Prostate gland (tissue), 2 donors: ENCODE measurements around the gene RBM3. TPM values are rescaled to one million over a fixed set of nuclear protein-coding genes. Genes with fewer than 3 reads are reported as not detected.

ENCODE experiments used
- DNase-seq: peaks from one replicate; pipeline ENCODE4 v3.0.0-alpha.2; 2019; ENCODE audit warnings: low spot score
- H3K27ac ChIP-seq, 2 donors: fragments of 200-600 bp; sonication (generic); 2 replicates each; pipeline ENCODE4 v1.5.1; 2017 to 2019
- H3K27me3 ChIP-seq: fragments of 200-600 bp; sonication (generic); replicated peaks from 2 replicates; pipeline ENCODE4 v1.5.1; 2019; ENCODE audit not compliant: insufficient read depth
- H3K36me3 ChIP-seq, 2 donors: fragments of 200-600 bp; sonication (generic); 1 replicate in 1 of 2; 2 replicates in 1 of 2; pipeline versions ENCODE4 v1.5.1 to v1.8.1; 2017 to 2019
- H3K4me1 ChIP-seq: fragments of 200-600 bp; sonication (generic); replicated peaks from 2 replicates; pipeline ENCODE4 v1.5.1; 2019
- H3K4me3 ChIP-seq, 2 donors: fragments of 200-600 bp; sonication (generic); 2 replicates each; pipeline ENCODE4 v1.5.1; 2017 to 2019
- H3K9me3 ChIP-seq: fragments of 200-600 bp; sonication (generic); 2 replicates; pipeline ENCODE4 v1.5.1; 2017
- POLR2A ChIP-seq: fragments of 450-650 bp; IDR thresholded peaks from one replicate; pipeline ENCODE4 v1.6.1; 2016; ENCODE audit warnings: antibody characterized with exemption, mild to moderate bottlenecking
- POLR2AphosphoS5 ChIP-seq: sonication (generic); formaldehyde crosslinking; IDR thresholded peaks from one replicate; pipeline ENCODE4 v1.6.1; 2017; ENCODE audit warnings: antibody characterized with exemption
- WGBS: methylation state at CpG from one replicate; pipeline ENCODE4 v1.1.5; 2018; 5-methylcytosine and 5-hydroxymethylcytosine counted together
- intact Hi-C: fragments of 100-400 bp; cut with DNase I; formaldehyde crosslinking; loops from one replicate; pipeline ENCODE4 v1.14.2; 2022
- total RNA-seq, 2 donors: library from RNA; depleted of rRNA; stranded (reverse); fragments of >200 nt; gene quantifications; one replicate each; pipeline ENCODE4 v1.1.0, GENCODE V29; 2016
- TF ChIP-seq, protein P1 (sequence below), 4 experiments: fragments of 200-600 bp in 2 of 4; fragments of 450-650 bp in 2 of 4; sonication (generic) in 2 of 4; IDR thresholded peaks; 1 replicate in 3 of 4; 2 replicates in 1 of 4; pipeline ENCODE4 v1.5.1; 2016 to 2019; ENCODE audit warnings: antibody characterized with exemption in 4 of 4, mild to moderate bottlenecking in 2 of 4, moderate library complexity in 2 of 4

The RBM3 gene
- total RNA-seq, 2 donors from 2014 or later = 155 to 169 TPM

DNA sequence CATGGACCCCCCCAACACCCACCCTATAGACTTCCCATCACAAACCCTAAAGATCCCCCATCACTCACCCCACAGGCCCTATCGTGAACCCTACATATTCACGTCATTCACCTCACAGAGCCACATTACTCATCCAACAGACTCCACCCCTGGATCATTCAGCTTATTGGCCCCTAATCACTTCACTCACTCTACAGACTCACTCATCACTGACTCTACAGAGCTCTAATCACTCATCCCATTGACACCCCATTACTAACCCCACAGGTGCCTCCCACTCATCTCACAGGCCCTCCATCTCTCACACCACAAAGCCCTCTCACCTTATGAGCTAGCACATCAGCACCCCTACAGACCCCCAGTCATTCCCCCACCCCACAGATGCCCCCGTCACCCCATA, 41.1 kb upstream of the RBM3 start:
- Histone ChIP-seq H3K4me1 (no peaks in the 10 kb centered on the region), H3K36me3 (no peaks in the 10 kb centered on the region), H3K27ac (no peak overlapping the region), H3K9me3 (no peaks in the 10 kb centered on the region), H3K4me3 (no peak overlapping the region), H3K27me3 (no peaks in the 10 kb centered on the region)
- WGBS = 90% methylated on average over 3 of the region's 3 CpGs
- intact Hi-C loops = loop anchor here (10.0 kb wide), 1 partner anchor 62 kb away; the partner anchor contains the start of gene WDR13
- no peak for DNase-seq
- TF ChIP-seq POLR2AphosphoS5 = no peak
- TF ChIP-seq, protein P1, sequence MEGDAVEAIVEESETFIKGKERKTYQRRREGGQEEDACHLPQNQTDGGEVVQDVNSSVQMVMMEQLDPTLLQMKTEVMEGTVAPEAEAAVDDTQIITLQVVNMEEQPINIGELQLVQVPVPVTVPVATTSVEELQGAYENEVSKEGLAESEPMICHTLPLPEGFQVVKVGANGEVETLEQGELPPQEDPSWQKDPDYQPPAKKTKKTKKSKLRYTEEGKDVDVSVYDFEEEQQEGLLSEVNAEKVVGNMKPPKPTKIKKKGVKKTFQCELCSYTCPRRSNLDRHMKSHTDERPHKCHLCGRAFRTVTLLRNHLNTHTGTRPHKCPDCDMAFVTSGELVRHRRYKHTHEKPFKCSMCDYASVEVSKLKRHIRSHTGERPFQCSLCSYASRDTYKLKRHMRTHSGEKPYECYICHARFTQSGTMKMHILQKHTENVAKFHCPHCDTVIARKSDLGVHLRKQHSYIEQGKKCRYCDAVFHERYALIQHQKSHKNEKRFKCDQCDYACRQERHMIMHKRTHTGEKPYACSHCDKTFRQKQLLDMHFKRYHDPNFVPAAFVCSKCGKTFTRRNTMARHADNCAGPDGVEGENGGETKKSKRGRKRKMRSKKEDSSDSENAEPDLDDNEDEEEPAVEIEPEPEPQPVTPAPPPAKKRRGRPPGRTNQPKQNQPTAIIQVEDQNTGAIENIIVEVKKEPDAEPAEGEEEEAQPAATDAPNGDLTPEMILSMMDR (IDR thresholded peaks at IDR 0.05) = no peak
- TF ChIP-seq POLR2A = no peak

DNA sequence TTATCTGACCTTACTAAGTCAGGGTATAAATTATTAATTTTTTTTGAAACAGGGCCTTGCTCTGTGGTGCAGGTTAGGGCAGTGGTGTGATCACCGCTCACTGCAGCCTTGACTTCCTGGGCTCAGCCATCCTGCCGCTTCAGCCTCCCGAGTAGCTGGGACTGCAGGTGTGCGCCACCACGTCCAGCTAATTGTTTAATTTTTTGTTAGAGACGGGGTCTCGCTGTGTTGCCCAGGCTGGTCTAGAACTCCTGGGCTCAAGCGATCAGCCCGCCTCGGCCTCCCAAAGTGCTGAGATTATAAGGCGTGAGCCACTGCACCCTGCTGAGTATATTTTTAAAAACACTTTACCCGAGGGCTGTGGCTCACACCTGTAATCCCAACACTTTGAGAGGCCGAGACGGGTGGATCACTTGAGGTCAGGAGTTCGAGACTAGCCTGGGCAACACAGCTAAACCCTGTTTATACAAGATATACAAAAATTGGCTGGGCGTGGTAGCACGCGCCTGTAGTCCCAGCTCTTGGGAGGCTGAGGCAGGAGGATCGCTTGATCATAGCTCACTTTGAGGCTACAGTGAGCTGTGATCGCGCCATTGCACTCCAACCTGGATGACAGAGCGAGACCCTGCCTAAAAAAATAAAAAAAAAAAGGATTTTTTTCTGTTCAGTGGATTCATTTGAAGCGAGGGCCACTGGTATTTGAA, 35.5 kb upstream of the RBM3 start:
- H3K27me3 ChIP-seq = no peaks in the 10 kb centered on the region
- 72% methylated on average over 16 of the region's 23 CpGs for whole genome bisulfite sequencing
- H3K4me1 ChIP-seq = no peaks in the 10 kb centered on the region
- H3K4me3 ChIP-seq = peak overlapping the region; percentile 51 to 59
- peak overlapping the region; percentile 85 for H3K27ac ChIP-seq
- H3K36me3 ChIP-seq = no peaks in the 10 kb centered on the region
- intact Hi-C loops = loop anchor here (10.0 kb wide), 1 partner anchor 56 kb away; the partner anchor contains the start of gene WDR13
- H3K9me3 ChIP-seq = no peaks in the 10 kb centered on the region
- no peak for TF ChIP-seq POLR2AphosphoS5
- no peak for DNase-seq

DNA sequence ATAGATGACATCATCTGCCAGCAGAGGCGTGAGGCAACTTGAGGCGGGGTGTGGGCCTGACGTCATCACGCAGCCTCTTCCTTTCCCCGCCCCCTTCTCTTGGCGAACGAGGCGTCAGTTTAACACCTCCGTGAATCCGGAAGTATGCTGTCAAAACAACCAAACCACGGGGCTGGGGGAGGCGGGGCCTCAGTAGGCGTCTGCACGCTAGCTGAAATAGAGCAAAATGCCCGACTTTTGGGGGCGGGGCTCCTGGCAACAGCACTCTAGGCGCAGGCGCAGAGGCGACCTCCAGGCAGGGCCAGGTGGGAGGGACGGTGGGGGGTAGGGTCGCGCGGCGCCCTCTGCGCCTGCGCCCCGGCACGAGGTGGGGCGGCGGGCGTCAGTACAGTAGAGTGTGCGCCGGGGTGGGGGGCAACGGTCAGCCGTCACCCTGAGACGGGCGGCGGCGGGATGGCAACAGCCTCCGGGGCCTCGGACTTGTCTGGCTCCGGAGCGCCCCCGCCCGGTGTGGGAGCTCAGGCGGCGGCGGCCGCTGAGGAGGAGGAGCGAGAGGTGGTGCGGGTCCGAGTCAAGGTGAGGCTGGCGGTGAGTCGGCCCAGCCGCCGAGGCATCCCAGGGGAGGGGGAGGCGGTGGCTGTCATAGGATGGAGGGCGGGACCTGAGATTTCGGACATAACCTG, 34.8 kb upstream of the RBM3 start, which contains the start of gene TBC1D25:
Gene TBC1D25 (plus strand): TSS at position 370 of the 683 bp plus-strand sequence. CDS start 84 bp downstream, at position 454.
- Histone ChIP-seq H3K27me3 (no peaks in the 10 kb centered on the region), H3K4me3 (peak within 1 kb of the TSS; percentile 51 to 59), H3K4me1 (no peaks in the 10 kb centered on the region), H3K36me3 (no peaks in the 10 kb centered on the region), H3K27ac (peak within 1 kb of the TSS; percentile 85), H3K9me3 (no peaks in the 10 kb centered on the region)
- TF ChIP-seq POLR2A (peak; percentile 62), POLR2AphosphoS5 (peak; percentile 89)
- TF ChIP-seq, protein P1 (IDR thresholded peaks at IDR 0.05) = peak in 3 of 4 experiments; percentile 10 to 39 (median 29)
- intact Hi-C loops = loop anchor here (10.0 kb wide), 1 partner anchor 55 kb away; the partner anchor contains the start of gene WDR13
- WGBS = under 1% methylated on average over 42 of the region's 59 CpGs
- DNase-seq = peak; percentile 92

DNA sequence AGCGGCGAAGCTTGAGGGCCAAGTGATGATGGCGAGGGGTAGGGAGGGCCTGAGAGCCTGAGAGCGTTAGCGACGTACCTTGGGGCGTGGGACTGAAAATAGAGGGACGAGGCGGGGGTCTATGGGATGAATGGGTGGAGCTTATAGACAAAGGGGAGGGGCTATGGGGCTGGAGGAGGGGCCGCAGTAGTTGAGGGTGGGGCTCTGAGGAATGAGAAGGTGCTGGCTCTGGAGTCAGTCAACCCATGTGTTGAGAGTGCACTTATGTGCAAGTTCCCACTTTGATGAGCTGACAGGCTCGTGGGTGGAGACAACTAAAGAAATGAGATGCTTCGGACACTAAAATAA, 34.3 kb upstream of the RBM3 start:
- no peaks in the 10 kb centered on the region for H3K36me3 ChIP-seq
- H3K27me3 ChIP-seq = no peaks in the 10 kb centered on the region
- WGBS = 5% methylated on average over 12 of the region's 12 CpGs
- H3K27ac ChIP-seq = peak overlapping the region; percentile 85
- H3K4me3 ChIP-seq = peak overlapping the region; percentile 51 to 59
- TF ChIP-seq POLR2A = no peak
- TF ChIP-seq, protein P1 (IDR thresholded peaks at IDR 0.05) = no peak
- no peak for TF ChIP-seq POLR2AphosphoS5
- H3K9me3 ChIP-seq = no peaks in the 10 kb centered on the region
- DNase-seq = peak; percentile 16
- intact Hi-C loops = no loop called here
- H3K4me1 ChIP-seq = no peaks in the 10 kb centered on the region

DNA sequence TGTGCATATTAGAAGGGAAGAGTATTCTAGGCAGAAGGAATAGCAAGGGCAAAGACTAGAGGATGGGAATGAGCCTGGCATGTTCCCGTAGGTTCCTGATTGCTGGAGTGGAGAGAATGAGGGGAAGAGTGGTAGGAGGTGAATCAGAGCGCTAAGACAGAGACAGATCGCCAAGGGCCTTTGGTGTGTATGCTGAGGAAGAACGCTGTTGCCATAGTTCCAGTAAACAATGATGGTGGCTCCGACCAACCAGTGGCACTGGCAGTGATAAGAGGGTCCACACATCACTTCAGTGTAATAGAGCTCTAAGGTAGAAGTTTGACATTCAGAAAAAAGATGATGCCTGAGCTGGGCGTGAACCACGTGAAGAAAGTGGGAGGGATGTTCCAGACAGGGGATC, 33.8 kb upstream of the RBM3 start:
- Histone ChIP-seq H3K36me3 (no peaks in the 10 kb centered on the region), H3K4me3 (peak overlapping the region in 1 of 2 donors; percentile 51), H3K9me3 (no peaks in the 10 kb centered on the region), H3K4me1 (no peaks in the 10 kb centered on the region), H3K27me3 (no peaks in the 10 kb centered on the region), H3K27ac (peak overlapping the region in 1 of 2 donors; percentile 85)
- intact Hi-C loops = no loop called here
- WGBS = 81% methylated on average over 7 of the region's 7 CpGs
- TF ChIP-seq POLR2AphosphoS5 = no peak
- TF ChIP-seq, protein P1 (IDR thresholded peaks at IDR 0.05) = no peak
- TF ChIP-seq POLR2A = no peak
- no peak for DNase-seq
